Common myeloid progenitor, CD34-positive (primary cell): ENCODE data around the gene CLASP2.

Experiments used
- CTCF ChIA-PET: fragments of 350-600 bp; sonication (Branson Sonifier 250); formaldehyde crosslinking; loops from one replicate; lab custom pipeline; 2021; ENCODE audit warnings: antibody characterized with exemption; lab: Charles Lee
- POLR2A ChIA-PET: fragments of 350-600 bp; sonication (Branson Sonifier 250); formaldehyde crosslinking; loops from one replicate; lab custom pipeline; 2021; ENCODE audit warnings: antibody characterized with exemption; lab: Charles Lee
- DNase-seq, 3 donors: peaks; one replicate each; pipeline versions ENCODE4 v3.0.0 to v3.0.0-alpha.2; 2013
- H3K27ac ChIP-seq, 2 experiments: 1 replicate in 1 of 2; 2 replicates in 1 of 2; pipeline ENCODE4 v1.7.0; 2013; ENCODE audit warnings: inconsistent platforms in 2 of 2, low read length in 2 of 2, mild to moderate bottlenecking in 2 of 2, low read depth in 1 of 2, moderate library complexity in 1 of 2; ENCODE audit not compliant: severe bottlenecking in 2 of 2, insufficient read depth in 1 of 2, poor library complexity in 1 of 2
- H3K27me3 ChIP-seq, 5 experiments: replicated peaks in 2 of 5; 1 replicate in 3 of 5; 2 replicates in 2 of 5; pipeline versions ENCODE4 v1.6.1 to v1.7.0; 2013; ENCODE audit warnings: low read length in 4 of 5, mild to moderate bottlenecking in 2 of 5, moderate library complexity in 2 of 5, inconsistent platforms in 1 of 5; ENCODE audit not compliant: insufficient read depth in 5 of 5, control insufficient read depth in 4 of 5
- H3K36me3 ChIP-seq, 4 experiments: 1 replicate in 2 of 4; 2 replicates in 2 of 4; pipeline versions ENCODE4 v1.6.1 to v1.7.0; 2013; ENCODE audit warnings: low read length in 3 of 4, control low read depth in 1 of 4, mild to moderate bottlenecking in 1 of 4; ENCODE audit not compliant: control insufficient read depth in 4 of 4, insufficient read depth in 4 of 4
- H3K4me1 ChIP-seq, 4 experiments: 1 replicate in 3 of 4; 2 replicates in 1 of 4; pipeline versions ENCODE4 v1.6.1 to v1.7.1; 2013; ENCODE audit warnings: low read length in 3 of 4, mild to moderate bottlenecking in 3 of 4, control low read depth in 1 of 4, inconsistent platforms in 1 of 4, moderate library complexity in 1 of 4; ENCODE audit not compliant: control insufficient read depth in 4 of 4, insufficient read depth in 4 of 4; ENCODE audit errors: control extremely low read depth in 1 of 4
- H3K4me3 ChIP-seq, 7 experiments: 1 replicate in 4 of 7; 2 replicates in 3 of 7; pipeline versions ENCODE4 v1.5.1 to v1.7.0; 2013; ENCODE audit warnings: mild to moderate bottlenecking in 7 of 7, low read length in 6 of 7, moderate library complexity in 6 of 7, inconsistent platforms in 2 of 7, low read depth in 2 of 7, control low read depth in 1 of 7; ENCODE audit not compliant: insufficient read depth in 4 of 7, control insufficient read depth in 1 of 7; ENCODE audit errors: extremely low read depth in 1 of 7
- H3K9me3 ChIP-seq, 5 experiments: 1 replicate in 4 of 5; 2 replicates in 1 of 5; pipeline versions ENCODE4 v1.6.1 to v1.7.1; 2013; ENCODE audit warnings: low read length in 4 of 5, mild to moderate bottlenecking in 2 of 5, inconsistent platforms in 1 of 5, low read depth in 1 of 5, moderate library complexity in 1 of 5; ENCODE audit not compliant: control insufficient read depth in 4 of 5, insufficient read depth in 2 of 5; ENCODE audit errors: control extremely low read depth in 1 of 5
- WGBS: methylation state at CpG from one replicate; pipeline ENCODE4 v1.1.5; 2013; ENCODE audit not compliant: insufficient coverage; 5-methylcytosine and 5-hydroxymethylcytosine counted together

CLASP2 gene

GRCh38 chr3:33634262-33634661 is 83.8 kb downstream of the CLASP2 start:
- no CpG with 5 or more reads among the region's 3 CpGs for WGBS
- ChIA-PET CTCF (interaction anchor here (0.9 to 4.3 kb wide), 5 partner anchors 26 to 156 kb away, joined by 3 to 50 read pairs (median 10); no protein-coding TSS in a partner anchor), POLR2A (no interaction called here)
- H3K27ac ChIP-seq = no peak overlapping the region
- no peak for DNase-seq
- H3K27me3 ChIP-seq = no peaks in the 10 kb centered on the region
- no peaks in the 10 kb centered on the region for H3K4me1 ChIP-seq
- no peak overlapping the region for H3K4me3 ChIP-seq
- H3K36me3 ChIP-seq = peaks cover 0 to 3% (median under 1%) of the 10 kb centered on the region in 4 experiments
- H3K9me3 ChIP-seq = no peaks in the 10 kb centered on the region

GRCh38 chr3:33629219-33629618 is 88.8 kb downstream of the CLASP2 start:
- H3K36me3 ChIP-seq = peaks cover 0 to 13% (median 3%) of the 10 kb centered on the region in 4 experiments
- no peak overlapping the region for H3K4me3 ChIP-seq
- ChIA-PET CTCF (interaction anchor here (0.6 to 2.2 kb wide), 5 partner anchors 9 to 158 kb away, joined by 3 to 12 read pairs (median 6); no protein-coding TSS in a partner anchor), POLR2A (no interaction called here)
- no peaks in the 10 kb centered on the region for H3K27me3 ChIP-seq
- no peak for DNase-seq
- no peak overlapping the region for H3K27ac ChIP-seq
- WGBS = 100% methylated on average over 1 of the region's 1 CpG
- no peaks in the 10 kb centered on the region for H3K4me1 ChIP-seq
- H3K9me3 ChIP-seq = no peaks in the 10 kb centered on the region

- H3K9me3 ChIP-seq = no peaks in the 10 kb centered on the region
- H3K4me3 ChIP-seq = no peak overlapping the region
- POLR2A ChIA-PET = no interaction called here
- CTCF ChIA-PET = no interaction called here
- no peaks in the 10 kb centered on the region for H3K27me3 ChIP-seq
- no peak overlapping the region for H3K27ac ChIP-seq
- peaks cover 5 to 19% (median 8%) of the 10 kb centered on the region in 4 experiments for H3K36me3 ChIP-seq
- no peak for DNase-seq
- no peaks in the 10 kb centered on the region for H3K4me1 ChIP-seq
Measured at GRCh38 chr3:33624756-33625155, 93.3 kb downstream of the CLASP2 start.

- no peak for DNase-seq
- ChIA-PET POLR2A (no interaction called here), CTCF (no interaction called here)
- WGBS = no CpG with 5 or more reads among the region's 1 CpG
- Histone ChIP-seq H3K4me1 (no peaks in the 10 kb centered on the region), H3K9me3 (no peaks in the 10 kb centered on the region), H3K36me3 (peaks cover under 1 to 10% (median 7%) of the 10 kb centered on the region in 4 experiments), H3K27me3 (no peaks in the 10 kb centered on the region), H3K4me3 (no peak overlapping the region), H3K27ac (no peak overlapping the region)
Measured at GRCh38 chr3:33613041-33613440, 105.0 kb downstream of the CLASP2 start.

- Histone ChIP-seq H3K36me3 (peaks cover 0 to 10% (median 7%) of the 10 kb centered on the region in 4 experiments), H3K9me3 (no peaks in the 10 kb centered on the region), H3K4me3 (no peak overlapping the region), H3K4me1 (no peaks in the 10 kb centered on the region), H3K27me3 (no peaks in the 10 kb centered on the region), H3K27ac (no peak overlapping the region)
- CTCF ChIA-PET = interaction anchor here (0.9 kb wide), 1 partner anchor 18 kb away, joined by 3 read pairs; no protein-coding TSS in a partner anchor
- no CpG with 5 or more reads among the region's 1 CpG for WGBS
- no peak for DNase-seq
- POLR2A ChIA-PET = no interaction called here
Measured at GRCh38 chr3:33612607-33613006, 105.4 kb downstream of the CLASP2 start.

- CTCF ChIA-PET = no interaction called here
- no peaks in the 10 kb centered on the region for H3K9me3 ChIP-seq
- H3K4me3 ChIP-seq = no peak overlapping the region
- WGBS = 100% methylated on average over 6 of the region's 7 CpGs
- no peak for DNase-seq
- POLR2A ChIA-PET = no interaction called here
- peaks cover 29 to 50% (median 30%) of the 10 kb centered on the region in 4 experiments for H3K36me3 ChIP-seq
- peaks cover 0 to 4% (median 0%) of the 10 kb centered on the region in 4 experiments for H3K4me1 ChIP-seq
- H3K27ac ChIP-seq = no peak overlapping the region
- no peaks in the 10 kb centered on the region for H3K27me3 ChIP-seq
Measured at GRCh38 chr3:33602829-33603228, 115.2 kb downstream of the CLASP2 start.

- peaks cover 5 to 20% (median 14%) of the 10 kb centered on the region in 4 experiments for H3K36me3 ChIP-seq
- no peaks in the 10 kb centered on the region for H3K9me3 ChIP-seq
- ChIA-PET CTCF (no interaction called here), POLR2A (no interaction called here)
- WGBS = 95% methylated on average over 2 of the region's 2 CpGs
- peaks cover 0 to 5% (median 0%) of the 10 kb centered on the region in 4 experiments for H3K4me1 ChIP-seq
- H3K27ac ChIP-seq = no peak overlapping the region
- no peaks in the 10 kb centered on the region for H3K27me3 ChIP-seq
- no peak overlapping the region for H3K4me3 ChIP-seq
- no peak for DNase-seq
Measured at GRCh38 chr3:33597257-33597689, 120.8 kb downstream of the CLASP2 start.
